T-helper 22 cell (primary cell): ENCODE data around the gene CGNL1.

ENCODE experiments used
- DNase-seq: peaks from one replicate; pipeline ENCODE4 v3.0.0-alpha.2; 2020; ENCODE audit warnings: low read depth

CGNL1 gene

GRCh38 chr15:57387564-57388076, 11.3 kb downstream of the CGNL1 start:
- no peak for DNase-seq

DNA sequence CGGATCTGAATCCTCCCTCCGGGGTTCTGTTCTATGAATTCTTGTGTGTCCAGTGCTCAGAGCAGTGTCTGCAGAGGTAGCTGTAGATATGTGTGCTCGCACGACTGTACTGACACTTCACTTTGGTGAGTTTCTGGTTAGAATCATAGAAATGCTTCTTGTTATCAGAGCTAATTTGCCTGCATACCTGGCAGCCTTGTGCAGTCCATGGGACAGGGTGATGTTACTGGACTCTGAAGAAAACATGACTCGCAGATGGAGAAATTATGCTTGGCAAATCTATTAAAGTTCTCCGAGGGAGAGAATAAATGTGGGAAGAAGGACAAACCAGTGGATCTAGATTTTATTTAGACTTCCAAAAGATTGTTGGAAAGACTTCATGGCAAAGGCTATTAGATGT, 12.2 kb downstream of the CGNL1 start:
- DNase-seq: no peak

DNA sequence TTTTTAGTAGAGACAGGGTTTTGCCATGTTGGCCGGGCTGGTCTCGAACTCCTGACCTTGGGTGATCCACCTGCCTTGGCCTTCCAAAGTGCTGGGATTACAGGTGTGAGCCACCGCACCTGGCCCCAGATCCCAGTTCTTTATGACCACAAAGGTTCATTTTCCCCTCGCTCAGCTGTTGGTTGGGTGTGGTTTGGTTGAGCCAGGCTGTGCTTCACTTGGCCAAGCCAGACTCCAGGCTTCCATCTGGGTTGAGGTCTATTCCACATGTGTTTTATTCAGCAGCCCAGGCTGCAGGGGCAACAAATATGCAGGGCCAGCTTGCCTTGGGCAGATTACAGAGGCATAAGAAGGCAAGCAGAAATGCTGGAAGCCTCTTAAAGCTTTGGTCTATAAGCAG, 13.7 kb downstream of the CGNL1 start:
- no peak for DNase-seq

- no peak for DNase-seq
Observed at GRCh38 chr15:57390583-57390982, 14.3 kb downstream of the CGNL1 start.

- DNase-seq: no peak
Observed at GRCh38 chr15:57391537-57391936, 15.2 kb downstream of the CGNL1 start.

GRCh38 chr15:57393061-57393460, 16.8 kb downstream of the CGNL1 start:
- DNase-seq: no peak

DNA sequence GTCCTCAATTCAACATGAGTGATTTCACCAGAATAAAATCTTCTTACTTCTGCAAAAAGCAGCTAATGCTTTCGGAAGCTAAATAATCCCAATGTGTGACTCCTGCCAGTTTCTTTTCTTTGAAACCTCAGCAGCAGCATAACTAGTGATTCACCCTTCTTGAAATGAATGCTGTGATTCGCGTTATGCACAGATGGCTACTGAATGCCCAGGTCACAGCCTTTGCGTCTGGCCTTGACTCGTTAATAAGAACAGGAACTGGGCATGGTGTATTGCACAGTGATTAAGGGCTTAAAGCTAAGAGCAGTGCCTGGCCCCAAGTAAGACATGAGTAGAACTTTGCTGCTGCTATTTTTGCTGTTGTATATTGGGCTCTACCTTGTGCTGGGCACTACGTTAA, 19.0 kb downstream of the CGNL1 start:
- DNase-seq: no peak

- no peak for DNase-seq
Observed at GRCh38 chr15:57398336-57398735, 22.0 kb downstream of the CGNL1 start.

GRCh38 chr15:57401546-57401945, 25.2 kb downstream of the CGNL1 start:
- no peak for DNase-seq

DNA sequence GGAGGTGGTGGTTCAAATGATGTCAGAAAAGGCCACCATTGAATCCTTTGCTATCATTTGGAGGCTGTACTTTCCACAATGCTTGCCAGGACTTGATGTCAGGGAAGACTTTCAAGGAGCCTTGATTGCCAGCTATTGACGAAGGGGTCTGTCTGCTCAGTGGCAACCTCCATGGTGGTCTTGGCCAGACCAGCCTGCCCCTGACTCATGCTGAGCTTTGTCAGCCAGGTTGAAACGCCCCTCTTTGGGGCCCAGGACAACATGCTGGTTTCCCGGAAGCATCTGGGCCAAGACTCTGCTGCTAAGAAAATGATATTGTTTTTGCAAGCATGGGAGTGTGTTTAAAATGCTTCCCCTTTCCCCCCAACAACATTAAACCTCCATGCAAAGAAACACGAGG, 26.7 kb downstream of the CGNL1 start:
- DNase-seq: no peak

- DNase-seq: no peak
Observed at GRCh38 chr15:57403566-57404325, 27.4 kb downstream of the CGNL1 start.

DNA sequence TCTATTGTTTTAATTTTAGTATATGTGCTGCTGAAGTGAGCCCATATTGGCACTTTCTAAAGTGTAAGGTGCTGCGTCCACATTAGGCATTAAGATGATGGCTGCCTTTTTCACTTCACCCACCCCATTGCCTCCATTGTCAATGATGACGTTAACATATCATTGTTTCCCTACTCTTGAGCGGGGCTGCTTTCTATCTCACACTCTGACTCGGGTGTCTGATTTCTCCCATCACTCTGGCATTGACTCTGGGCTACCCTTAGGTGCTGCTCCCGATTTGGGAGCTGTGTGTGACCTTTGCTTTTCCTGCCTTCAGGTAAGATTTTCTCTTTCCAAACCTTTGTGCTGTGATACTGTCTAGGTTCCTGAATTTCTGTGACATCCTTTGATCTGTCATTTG, 28.8 kb downstream of the CGNL1 start:
- DNase-seq: no peak

- no peak for DNase-seq
Observed at GRCh38 chr15:57406062-57406772, 29.9 kb downstream of the CGNL1 start.

GRCh38 chr15:57410373-57410772, 34.1 kb downstream of the CGNL1 start:
- DNase-seq: no peak

- DNase-seq: no peak
Observed at GRCh38 chr15:57411945-57412768, 35.9 kb downstream of the CGNL1 start.

DNA sequence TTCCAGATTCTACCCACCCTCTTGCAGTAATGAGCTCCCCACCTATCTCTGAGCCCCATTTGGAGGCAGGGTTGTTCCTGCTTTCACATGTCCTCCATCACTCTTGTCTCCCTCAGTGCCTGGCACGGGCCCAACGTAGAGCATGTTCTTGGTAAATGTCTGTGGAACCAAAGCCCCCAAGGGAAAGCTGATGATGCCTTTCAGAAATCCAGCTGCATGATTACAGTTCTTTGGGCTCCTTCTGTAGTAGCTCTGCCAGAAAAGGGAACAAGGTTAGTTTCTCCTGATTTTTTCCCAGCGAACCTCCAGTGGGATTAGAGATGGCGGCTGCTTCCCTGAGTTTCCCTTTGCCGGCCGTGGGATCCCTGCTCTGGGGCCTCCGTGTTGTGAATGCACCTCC, 39.3 kb downstream of the CGNL1 start:
- no peak for DNase-seq

DNA sequence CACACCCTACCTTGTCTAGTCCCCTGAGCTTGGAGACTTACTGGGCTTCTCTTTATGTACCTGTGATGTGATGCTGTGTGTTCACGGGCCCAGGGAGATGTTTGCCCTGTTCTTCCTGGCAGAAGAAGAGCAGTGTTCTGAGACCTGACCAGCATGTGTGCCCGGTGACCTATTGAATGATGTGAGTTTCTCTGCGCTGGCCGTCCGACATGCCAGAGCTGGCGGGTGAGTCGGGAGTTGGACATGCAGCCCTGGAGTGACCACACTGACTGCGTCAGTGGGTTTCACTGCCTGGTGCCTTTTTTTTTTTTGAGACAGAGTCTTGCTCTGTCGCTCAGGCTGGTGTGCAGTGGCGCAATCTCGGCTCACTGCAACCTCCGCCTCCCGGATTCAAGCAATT, 42.3 kb downstream of the CGNL1 start:
- no peak for DNase-seq

GRCh38 chr15:57419335-57419734, 43.0 kb downstream of the CGNL1 start:
- DNase-seq: no peak

- no peak for DNase-seq
Observed at GRCh38 chr15:57421110-57421509, 44.8 kb downstream of the CGNL1 start.

- no peak for DNase-seq
Observed at GRCh38 chr15:57421551-57421950, 45.2 kb downstream of the CGNL1 start.

DNA sequence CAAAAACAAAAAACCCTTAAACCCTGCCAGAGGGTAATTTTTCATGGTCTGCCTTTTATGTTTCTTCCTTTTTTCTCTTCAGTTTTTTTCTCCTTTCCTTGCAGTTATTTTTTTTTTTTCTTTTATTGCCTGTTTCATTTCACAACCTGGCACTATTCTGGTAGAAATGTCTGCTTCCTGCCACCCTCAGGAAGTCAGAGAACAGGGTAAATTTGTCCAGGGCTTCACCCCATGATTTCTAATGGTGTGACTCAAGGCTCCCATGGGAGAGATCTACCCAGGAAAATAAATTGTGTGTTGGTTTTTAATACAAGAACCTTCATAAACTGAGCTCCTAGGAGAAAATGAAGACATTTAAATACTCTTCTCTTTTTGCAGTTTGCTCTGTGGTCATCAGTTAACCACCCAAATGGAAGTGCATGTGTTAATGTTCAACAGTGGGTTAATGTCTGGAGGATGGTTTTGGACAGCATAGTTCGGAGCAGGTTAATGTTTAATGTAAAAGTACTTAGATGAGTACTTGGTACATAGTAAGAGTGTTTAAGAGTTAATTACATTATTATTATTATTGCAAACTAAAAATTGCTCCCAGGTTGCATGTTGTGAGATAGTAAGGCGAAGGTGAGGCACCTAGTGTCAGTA, 45.9 kb downstream of the CGNL1 start:
- DNase-seq: no peak

GRCh38 chr15:57423599-57424140, 47.4 kb downstream of the CGNL1 start:
- no peak for DNase-seq
